IPS DF 19.7 (cell line): Measurements from ENCODE around the gene FGD5.
"Not testable (repeated sequence)": the region's sequence is repeated elsewhere in the genome, so short reads cannot be mapped to it uniquely, and the experiment has no call there.

Source experiments
- DNase-seq: peaks from one replicate; pipeline ENCODE4 v3.0.0-alpha.2; 2013; ENCODE audit warnings: low read depth, low spot score

Gene FGD5

DNA sequence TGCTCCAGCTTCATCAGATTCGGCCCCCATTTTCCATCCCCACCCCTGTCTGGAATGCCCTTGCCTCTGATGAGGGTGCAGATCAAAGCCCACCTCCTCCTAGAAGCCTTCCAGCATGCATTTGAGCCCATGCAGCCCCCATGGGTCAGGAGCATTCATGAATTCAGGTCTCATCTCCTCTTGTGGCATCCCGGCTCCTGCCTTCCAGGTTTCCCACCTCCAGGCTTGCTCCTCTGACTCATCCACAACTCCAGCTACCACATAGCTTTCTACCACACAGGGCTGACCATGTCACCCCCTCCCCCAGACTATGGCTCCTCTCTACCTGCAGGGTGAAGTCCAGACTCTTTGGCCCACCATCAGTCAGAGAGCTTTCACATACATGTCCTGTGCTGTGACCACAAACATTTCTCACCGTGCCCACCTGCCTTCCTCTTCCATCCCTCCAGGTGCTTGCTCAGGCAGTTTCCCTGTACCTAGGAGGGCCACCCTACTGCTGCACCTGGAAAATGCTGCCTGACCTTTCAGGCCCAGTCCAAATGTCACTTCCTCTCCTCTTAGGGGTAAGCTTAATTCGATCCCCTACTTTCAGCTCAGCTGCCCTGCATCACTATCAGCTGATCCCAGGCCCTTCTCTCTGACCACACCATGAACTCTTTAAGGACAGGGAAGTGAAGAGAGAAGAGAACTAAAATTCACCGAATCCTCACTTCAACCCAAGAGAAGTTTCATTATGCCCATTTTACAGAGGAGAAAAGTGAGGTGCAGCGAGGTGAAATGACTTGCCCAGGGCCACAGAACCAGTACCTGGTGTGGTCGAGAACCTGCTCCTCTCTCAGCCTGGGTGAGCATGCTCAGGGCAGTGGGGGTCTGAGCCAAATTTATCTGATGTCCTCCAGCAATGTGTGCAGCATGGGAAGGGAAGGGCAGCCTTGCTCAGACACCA, 13.7 kb upstream of the FGD5 start:
- DNase-seq = no peak

DNA sequence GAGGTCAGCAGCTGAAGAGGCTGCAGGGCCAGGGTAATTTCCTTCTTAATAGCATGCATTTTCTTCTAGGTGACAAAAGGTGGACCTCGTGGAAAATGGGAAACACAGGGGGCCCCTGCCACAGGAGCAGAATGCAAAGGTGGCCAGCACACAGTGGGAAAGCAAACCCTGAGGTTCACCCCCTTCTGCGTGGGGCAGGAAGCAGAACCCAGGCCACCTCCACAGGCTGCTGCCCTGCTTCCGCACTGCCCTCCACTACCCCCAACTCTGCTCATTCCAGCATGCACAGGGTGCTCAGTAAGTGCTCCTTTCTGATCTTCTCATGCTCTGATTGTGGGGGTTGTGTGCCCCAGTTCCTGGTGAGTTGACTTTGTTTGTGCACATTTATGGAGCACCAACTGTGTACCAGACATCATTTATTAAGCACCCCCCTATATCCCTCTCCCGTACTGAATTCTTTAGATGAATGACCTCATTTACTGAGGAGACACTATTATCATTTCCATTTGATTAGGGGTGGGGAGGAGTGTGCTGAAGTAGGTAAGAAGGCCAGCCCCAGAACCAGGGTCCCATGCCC, 12.7 kb upstream of the FGD5 start:
- DNase-seq = no peak

DNA sequence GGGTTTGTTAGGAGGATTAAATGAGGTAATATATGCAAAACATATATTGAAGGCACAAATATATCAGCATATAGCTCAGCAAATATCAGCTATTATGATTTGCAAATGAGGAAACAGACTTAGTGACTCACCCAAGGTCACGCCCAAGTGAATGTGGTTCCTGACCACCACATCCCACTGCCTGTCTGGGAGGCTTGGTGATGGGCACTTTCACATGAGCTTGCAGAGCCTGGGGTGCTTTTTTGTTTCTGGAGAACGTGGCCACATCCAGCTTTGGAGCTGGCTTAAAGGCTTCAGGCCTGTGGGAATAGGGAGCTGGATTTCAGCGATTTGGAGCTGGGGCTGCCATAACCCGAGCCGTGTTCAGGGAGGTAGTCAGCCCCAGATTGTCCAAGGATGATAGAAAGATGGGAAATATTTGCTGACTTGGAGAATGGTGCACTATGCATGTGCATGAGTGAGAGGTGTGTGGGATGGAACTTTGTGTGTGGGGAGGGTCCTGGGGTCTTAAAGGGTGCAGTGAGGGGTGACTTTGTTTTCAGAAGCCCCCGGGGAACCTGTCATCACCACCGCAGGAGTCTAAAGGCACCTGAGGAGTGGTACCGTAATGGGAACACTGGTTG, 12.0 kb upstream of the FGD5 start:
- DNase-seq = no peak

DNA sequence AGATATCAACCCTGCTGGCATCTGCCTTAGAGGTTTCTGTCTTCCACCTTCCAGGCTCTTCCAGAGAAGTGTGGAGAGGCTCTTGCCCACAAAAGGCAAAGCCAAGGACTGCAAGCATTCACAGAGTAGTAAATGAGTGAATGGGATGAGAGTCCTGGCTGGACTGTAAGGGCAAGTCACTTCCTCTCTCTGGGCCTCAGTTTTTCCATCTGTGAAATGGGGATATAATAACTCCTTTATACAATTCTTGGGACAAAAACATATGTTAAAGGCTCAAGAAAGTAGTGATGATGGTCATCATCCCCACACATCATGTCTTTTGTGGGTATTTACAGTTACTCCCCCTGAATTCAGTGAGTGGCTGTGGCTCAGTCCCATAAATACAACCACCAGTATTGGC, 10.7 kb upstream of the FGD5 start:
- no peak for DNase-seq

DNA sequence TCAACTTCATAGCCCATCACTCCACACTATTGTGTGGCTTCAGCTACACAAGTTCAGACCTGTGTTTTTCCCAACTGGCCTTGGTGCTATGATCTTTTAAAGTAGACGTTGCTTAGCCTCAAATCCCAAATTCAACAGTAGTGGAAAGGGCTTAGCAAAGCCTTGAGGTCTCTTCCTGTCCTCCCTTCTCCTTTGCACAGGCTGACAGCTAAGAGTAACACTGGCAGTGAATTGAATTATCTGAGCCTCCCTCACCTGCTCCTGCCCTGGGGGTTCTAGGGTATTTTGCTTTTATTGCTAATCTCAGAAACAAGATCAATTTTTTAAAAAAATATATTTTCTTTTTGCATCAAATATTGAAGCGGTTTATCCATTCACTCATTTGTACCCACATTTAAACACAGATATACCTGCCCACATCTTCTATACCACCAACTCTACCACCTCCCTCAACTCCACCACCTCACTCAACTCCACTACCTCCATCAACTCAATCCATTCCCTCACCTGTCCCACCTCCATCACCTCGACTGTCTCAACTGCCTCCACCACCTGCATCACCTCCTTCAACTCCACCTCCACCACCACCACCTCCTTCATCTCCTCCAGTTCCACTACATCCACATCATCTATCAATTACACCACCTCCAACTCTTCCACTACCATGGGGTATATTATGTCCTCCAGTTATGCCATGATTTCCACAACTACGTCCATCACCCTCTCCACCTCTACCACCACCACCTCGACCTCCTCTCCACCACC, 10.1 kb upstream of the FGD5 start:
- DNase-seq = no peak

DNA sequence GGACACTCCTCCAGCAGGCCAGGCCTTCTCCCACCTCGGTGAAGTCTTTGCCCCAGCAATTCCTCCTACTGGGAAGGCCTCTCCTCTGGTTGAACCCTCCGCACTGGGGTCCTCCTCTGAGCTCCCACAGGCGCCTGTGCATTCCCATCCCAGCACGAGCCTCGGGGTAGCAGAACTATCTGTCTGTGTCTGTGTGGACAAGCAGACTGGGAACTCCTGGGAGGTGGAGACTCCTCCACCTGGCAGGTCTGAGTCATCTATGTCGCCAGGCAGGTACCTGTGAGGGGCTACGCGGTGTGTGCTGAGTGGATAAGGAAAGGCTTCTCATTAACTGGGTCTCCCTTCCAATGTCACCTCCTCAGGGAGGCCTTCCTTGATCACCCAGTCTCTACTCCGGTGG, 9.2 kb upstream of the FGD5 start:
- not testable (repeated sequence) for DNase-seq

DNA sequence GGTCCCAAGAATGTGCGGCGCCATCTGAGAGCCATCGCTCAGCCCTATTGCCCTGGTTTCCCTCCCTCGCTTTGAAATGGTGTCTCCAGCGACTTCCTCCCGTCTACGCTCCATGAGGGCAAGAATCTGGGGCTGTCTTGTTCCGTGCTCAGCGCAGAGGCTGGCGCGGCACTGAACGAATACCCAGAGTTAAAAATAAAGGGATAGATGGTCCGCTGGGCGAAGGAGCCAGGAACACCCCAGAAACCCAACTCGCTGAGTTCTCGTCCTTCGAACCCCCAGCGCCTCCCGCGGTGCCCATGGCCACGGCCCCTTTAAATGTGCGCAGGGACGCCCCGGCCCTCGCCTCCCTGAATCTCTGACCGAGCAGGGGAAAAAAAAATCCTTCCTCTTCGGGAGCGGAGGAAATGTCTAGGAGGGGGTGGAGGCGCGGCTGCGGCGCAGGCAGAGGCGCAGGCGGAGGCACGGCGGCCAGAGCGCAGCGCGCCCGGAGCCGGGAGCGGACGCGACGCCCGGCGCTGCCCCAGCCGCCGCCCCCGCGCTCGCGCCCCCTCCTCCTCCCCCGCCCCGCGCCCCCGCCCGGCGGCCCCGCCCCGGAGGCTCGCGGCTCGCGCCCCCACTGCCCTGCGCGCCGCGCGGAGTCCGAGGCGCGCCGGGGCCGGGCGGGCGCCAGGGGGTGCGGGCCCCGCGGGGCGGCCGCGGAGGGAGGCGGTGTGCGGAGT, 8.5 kb upstream of the FGD5 start:
- DNase-seq = no peak

DNA sequence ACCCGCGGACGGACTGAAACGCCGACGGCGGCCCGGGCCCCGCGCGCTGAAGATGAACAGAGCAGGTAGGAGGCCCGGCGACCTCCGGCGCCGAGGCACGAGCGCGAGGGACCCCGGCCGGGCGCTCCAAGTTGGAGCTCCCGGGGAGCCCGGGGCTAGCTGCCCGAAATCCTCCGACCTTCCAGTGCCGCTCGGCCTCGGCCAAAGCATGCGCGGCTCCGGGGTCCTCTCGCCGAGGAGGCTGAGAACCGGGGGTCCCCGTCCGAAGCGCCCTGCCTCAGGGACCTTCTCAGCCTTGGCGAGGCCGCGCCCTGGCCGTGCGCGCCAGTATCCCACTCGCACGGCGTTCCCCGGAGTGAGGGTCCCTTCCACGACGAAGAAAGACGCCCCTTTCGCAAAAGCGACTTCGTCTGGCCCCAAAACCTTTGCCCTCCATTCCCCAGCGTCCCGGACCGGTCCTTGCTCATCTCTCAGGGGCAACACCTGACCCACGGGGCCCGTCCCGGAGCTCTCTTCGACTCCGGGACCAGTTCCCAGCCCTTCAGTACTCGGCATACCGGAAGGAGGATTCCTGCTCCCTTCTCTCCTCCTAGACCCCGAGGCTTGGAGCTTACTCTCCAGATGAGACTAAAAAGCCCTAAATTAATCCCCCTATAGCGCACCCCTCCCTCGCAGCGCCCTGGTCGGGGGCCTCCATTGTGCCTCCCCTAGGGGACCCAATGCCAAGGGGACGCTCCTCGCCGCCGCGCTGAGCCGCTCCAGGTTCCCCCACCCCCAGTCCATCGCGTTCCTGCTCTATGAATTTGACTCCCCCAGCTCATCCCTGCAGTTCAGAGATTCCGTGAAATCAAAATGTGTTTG, 7.7 kb upstream of the FGD5 start:
- no peak for DNase-seq

DNA sequence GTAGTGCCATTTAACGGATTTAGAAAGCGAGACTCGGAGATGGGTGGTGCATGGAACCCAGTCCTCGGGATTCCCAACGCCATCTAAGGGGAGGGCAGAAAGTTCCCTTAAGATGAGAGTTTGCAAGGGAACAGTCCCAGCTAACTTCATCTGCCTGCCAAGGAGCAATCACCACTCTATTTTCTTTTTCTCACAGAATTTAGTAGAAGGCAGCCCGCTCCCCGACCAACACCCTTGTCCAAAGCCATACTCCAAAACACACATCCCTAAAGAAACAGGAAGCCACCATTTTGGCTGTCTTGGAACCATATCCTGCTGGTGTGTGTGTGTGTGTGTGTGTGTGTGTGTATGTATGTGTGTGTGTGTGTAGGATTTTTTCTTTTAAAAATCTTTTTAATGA, 7.1 kb upstream of the FGD5 start:
- DNase-seq = no peak

DNA sequence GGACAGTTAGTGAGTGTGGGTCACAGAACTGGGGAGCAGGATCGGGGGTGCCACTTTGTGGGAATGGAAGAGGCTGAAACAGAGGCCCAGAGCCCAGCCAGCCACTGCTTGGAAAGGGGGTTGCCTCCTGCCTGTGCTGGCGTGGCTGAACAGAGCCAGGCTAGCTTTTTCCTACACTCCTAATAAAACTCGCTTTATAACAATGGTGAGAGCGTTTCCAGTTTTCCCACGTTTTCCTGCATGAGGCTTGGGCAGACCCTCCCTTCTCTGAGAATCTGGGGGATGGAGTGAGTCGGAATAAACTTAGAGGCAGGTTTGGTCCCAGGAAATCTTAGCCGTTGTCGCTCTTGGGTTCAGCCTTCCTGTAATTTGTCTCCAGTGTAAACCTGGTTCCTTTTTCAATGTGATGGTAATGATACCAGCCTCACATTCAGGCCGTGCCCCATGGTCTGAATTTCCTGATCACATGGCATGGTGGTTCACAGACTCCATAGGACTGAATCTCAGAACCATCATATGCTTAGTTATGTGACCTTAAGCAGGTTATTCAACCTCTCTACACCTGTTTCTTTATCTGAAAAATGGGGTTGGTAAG, 6.5 kb upstream of the FGD5 start:
- no peak for DNase-seq

DNA sequence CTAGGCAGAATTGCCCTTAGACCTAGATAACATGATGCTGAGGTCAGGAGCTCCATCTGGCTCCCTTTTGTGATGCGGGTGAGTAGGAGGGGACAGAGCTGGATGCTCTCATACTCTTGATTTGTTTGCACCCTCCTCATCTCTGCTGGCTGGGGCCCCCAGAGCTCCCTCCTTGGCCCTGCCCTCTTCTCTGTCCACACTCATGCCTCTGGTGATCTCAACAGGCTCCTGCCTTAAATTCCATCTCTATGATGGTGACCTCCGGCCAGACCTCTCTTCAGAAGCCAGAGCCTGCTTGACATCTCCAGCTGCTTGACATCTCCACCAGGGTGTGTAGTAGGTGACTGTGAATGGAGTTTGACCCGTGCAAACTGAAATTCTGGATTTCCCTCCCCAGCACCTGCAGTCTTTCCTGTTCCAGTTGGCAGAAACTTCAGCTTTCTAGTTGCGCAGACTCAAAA, 4.3 kb upstream of the FGD5 start:
- no peak for DNase-seq

DNA sequence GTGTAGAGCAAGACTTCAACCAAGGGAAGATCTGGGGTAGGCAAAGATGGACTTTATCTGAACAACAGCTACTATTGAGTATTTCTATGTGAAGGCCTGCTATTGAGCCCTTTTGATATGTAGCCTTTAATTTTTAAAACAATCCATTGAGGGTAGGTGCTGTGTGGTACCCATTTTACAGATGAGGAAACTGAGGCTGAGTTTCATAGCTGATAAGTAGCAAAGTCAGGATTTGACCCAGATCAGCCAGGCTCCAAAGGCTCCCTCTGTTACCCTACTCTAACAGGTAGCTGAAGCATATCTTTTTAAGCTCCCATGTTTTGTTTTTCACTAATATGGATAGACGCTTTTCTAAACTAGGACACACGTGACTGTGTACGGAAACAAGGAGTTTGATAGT, 2.4 kb upstream of the FGD5 start:
- DNase-seq = no peak

DNA sequence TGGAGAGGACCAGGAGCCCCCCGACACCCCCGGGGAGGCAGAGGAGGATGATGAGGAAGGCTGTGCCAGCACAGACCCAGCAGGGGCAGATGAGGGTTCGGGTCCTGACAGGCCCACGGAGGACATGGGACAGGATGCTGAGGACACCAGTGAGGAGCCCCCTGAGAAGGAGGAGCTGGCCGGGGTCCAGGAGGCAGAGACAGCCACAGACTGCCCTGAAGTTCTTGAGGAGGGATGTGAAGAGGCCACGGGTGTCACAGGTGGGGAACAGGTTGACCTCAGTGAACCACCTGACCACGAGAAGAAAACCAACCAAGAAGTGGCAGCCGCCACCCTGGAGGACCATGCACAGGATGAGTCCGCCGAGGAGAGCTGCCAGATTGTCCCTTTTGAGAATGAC, 909 bp downstream of the FGD5 start:
- no peak for DNase-seq

DNA sequence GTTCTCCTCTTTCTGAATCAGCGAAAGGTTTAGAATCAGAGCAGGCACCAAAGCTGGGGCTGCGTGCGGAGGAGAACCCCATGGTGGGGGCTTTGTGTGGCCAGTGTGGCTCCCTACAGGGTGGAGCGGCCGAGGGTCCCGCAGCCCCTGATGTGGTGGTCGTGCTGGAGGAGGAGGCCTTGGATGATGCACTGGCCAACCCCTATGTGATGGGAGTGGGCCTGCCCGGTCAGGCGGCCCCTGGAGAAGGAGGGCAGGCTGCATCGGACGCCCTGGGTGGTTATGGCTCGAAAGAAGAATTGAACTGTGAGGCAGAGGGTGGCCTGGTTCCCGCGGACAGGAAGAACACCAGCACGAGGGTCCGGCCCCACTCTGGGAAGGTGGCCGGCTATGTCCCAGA, 1.4 kb downstream of the FGD5 start:
- no peak for DNase-seq

DNA sequence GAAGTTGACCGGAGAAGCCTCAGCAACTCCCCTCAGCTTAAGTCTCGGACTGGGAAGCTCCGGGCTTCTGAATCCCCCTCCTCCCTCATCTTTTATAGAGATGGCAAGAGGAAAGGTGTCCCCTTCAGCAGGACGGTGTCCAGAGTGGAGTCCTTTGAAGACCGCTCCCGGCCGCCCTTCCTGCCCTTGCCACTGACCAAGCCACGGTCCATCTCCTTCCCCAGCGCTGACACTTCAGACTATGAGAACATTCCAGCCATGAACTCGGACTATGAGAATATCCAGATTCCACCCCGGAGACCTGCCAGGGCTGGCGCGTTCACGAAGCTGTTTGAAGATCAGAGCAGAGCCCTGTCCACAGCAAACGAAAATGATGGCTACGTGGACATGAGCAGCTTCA, 2.4 kb downstream of the FGD5 start:
- no peak for DNase-seq

DNA sequence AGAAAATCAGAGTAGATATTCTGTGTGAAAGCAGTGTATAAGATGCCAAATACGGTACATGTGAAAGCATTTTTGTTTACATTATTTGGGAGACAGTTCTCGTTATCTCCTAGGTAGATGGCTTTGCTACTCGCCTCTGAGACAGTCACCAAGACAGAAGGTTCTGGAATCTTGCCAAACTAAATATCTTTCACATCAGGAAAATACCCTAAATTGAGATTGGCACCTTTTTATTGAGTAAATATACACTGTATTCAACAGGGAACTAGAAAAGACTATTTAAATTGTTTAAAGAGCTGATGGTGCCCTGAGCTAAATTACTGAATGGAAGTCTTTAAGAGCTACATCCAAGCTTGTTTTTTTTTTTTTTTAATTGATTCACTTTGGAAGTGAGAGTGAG, 3.4 kb downstream of the FGD5 start:
- DNase-seq = no peak

DNA sequence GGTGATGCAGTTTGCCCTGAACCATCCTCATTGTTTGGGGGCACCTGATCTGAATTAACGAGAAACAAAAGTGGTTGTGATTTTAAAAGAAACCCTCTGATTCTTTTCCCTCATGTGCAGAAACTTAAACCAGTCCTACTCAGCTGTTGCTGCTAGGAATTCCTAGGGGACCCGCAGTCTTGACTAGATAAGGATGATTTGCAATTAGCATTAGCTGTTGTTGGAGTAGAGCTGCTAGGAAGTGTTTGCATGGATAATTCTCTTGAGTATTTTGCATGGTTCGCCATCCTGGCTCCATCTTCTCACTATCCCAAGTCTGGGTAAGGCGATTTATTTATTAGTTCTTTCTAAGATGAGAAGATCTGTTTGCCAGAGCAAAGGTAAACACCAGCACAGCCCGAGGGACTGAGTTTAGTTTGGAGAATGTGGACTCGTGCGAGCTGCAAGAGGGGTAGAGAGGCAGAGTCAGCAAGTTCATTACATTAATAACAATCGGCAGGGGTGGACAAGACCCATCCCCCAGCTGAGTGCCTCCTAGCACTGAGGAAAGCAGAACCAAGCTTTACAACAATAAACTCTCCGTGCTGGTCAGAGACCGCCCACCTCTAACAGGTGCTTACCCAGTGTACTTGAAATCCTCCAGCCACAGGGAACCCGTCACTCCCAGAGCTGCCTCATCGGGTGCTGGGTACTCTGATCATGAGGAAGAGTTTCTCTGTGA, 4.1 kb downstream of the FGD5 start:
- DNase-seq = no peak

DNA sequence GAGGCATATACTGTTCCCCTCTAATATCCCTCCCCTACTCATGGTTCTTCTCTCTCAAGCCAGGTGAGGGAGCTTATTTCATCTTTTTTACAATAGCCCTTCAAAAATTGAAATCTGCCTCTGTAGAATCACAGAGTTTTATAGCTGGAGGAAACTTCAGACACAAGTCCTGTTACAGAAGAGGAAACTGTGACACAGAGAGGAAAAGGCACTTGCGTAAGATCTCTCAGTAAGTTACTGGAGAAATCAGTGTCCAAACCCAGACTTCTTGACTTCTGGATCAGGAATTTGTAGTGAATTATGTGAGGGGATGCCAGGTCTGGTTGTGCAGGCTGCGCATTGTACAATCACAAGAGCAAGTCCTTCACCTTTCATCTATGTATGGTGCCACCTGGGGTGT, 4.6 kb downstream of the FGD5 start:
- no peak for DNase-seq

DNA sequence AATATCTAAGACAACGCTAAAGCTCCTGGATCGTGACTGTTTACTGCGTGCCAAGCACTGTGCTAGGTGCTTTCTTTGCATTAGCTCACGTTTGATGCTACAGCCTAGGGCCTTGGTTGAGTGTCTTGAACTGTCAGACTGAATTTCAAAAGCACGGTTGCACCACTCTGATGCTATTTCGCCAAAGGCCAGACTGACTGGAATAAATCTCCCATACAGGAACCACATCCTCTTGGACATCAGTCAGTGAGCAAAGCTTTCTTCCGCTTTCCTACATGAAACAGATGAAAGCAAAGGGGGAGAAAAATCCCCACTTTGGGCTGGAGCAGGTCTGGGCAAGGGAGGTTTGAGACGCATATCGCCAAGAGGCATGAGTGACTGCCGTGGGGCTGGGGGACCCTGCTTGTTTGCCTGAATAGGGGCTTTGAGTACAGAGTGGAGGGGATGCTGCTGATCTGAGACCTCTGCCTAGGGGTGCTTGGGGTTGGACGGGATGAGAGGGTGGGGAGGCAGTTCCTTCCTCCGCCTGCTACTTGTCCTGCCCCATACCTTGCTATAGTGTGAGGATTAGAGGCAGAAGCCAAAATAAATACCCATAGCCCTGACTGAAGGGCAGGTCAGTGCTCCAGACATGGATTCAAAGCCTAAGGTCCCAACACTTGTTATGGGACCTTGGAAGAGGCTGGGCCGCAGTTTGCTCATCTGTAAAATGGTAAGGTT, 5.3 kb downstream of the FGD5 start:
- no peak for DNase-seq
